K562 (cell line): ENCODE data around the gene GIPC3. TPM values are rescaled to one million over a fixed set of nuclear protein-coding genes. Genes with fewer than 3 reads are reported as not detected.
A peak's percentile ranks its signal among the peaks of the same experiment; 100 is the strongest.

ENCODE experiments used
- ARHGAP35 ChIP-seq: fragments of 450-650 bp; IDR thresholded peaks from 2 replicates; pipeline ENCODE4 v1.6.1; 2018; ENCODE audit not compliant: partially characterized antibody
- E2F6 ChIP-seq, 2 experiments: IDR thresholded peaks; 2 replicates each; pipeline ENCODE4 v1.6.1; 2011; ENCODE audit warnings: borderline replicate concordance in 1 of 2, control low read depth in 1 of 2, low read depth in 1 of 2, low read length in 1 of 2, mild to moderate bottlenecking in 1 of 2, mixed read lengths in 1 of 2, moderate library complexity in 1 of 2; ENCODE audit not compliant: insufficient read depth in 1 of 2, insufficient read length in 1 of 2, poor library complexity in 1 of 2, severe bottlenecking in 1 of 2; ENCODE audit errors: extremely low read depth in 1 of 2
- ERF ChIP-seq: fragments of 450-650 bp; formaldehyde crosslinking; IDR thresholded peaks from 2 replicates; pipeline ENCODE4 v1.4.0; 2020; ENCODE audit warnings: mild to moderate bottlenecking, mixed read lengths
- IRF2 ChIP-seq: sonication (generic); formaldehyde crosslinking; IDR thresholded peaks from 2 replicates; pipeline ENCODE4 v1.8.1; 2022; ENCODE audit warnings: mild to moderate bottlenecking, missing genetic modification reagents
- MAX ChIP-seq: sonication (generic); formaldehyde crosslinking; IDR thresholded peaks from 2 replicates; pipeline ENCODE4 v1.9.0; 2022; ENCODE audit warnings: mild to moderate bottlenecking, missing genetic modification reagents
- MAZ ChIP-seq, 2 experiments: fragments of 450-650 bp in 1 of 2; sonication (generic) in 1 of 2; formaldehyde crosslinking; IDR thresholded peaks in 1 of 2; conservative IDR thresholded peaks in 1 of 2; 2 replicates each; pipeline versions ENCODE4 v1.4.0 to v1.5.0; 2020; ENCODE audit warnings: mild to moderate bottlenecking in 1 of 2, missing genetic modification reagents in 1 of 2
- MNT ChIP-seq, 2 experiments: fragments of 450-650 bp; conservative IDR thresholded peaks; 2 replicates each; pipeline ENCODE4 v1.6.1; 2017; ENCODE audit warnings: mild to moderate bottlenecking in 2 of 2, moderate library complexity in 2 of 2
- POLR2A ChIP-seq: fragments of 450-650 bp; conservative IDR thresholded peaks from 2 replicates; pipeline ENCODE4 v1.6.1; 2016
- PRDM10 ChIP-seq: fragments of 450-650 bp; IDR thresholded peaks from 2 replicates; pipeline ENCODE4 v1.6.1; 2018; ENCODE audit not compliant: partially characterized antibody
- RB1 ChIP-seq: fragments of 450-650 bp; IDR thresholded peaks from 2 replicates; pipeline ENCODE4 v1.6.1; 2017; ENCODE audit warnings: low read depth, mild to moderate bottlenecking
- RBFOX2 ChIP-seq: fragments of 200-400 bp; formaldehyde crosslinking; IDR thresholded peaks from 2 replicates; pipeline ENCODE4 v1.6.1; 2017; ENCODE audit warnings: low read depth, mild to moderate bottlenecking, low read length, moderate library complexity
- RBM14 ChIP-seq: fragments of 200-400 bp; formaldehyde crosslinking; IDR thresholded peaks from 2 replicates; pipeline ENCODE4 v1.6.1; 2018; ENCODE audit warnings: low read depth, mild to moderate bottlenecking, low read length, moderate library complexity, borderline replicate concordance; ENCODE audit not compliant: insufficient read depth
- SIN3B ChIP-seq: fragments of 450-650 bp; IDR thresholded peaks from 2 replicates; pipeline ENCODE4 v1.6.1; 2017; ENCODE audit warnings: low read depth, mild to moderate bottlenecking, moderate library complexity
- SP1 ChIP-seq: sonication (generic); formaldehyde crosslinking; IDR thresholded peaks from 2 replicates; pipeline ENCODE4 v1.8.1; 2022; ENCODE audit warnings: mild to moderate bottlenecking, missing genetic modification reagents
- TFAP4 ChIP-seq: sonication (generic); formaldehyde crosslinking; IDR thresholded peaks from 2 replicates; pipeline ENCODE4 v1.8.0; 2022; ENCODE audit warnings: missing genetic modification reagents, mild to moderate bottlenecking, moderate library complexity, borderline replicate concordance
- TRIM24 ChIP-seq, 2 experiments: fragments of 450-650 bp; IDR thresholded peaks; 2 replicates each; pipeline ENCODE4 v1.6.1; 2016
- ZBTB7A ChIP-seq: IDR thresholded peaks from 2 replicates; pipeline ENCODE4 v1.6.1; 2011; ENCODE audit warnings: low read depth, mild to moderate bottlenecking, low read length, moderate library complexity, borderline replicate concordance; ENCODE audit not compliant: control insufficient read depth
- ZFX ChIP-seq: sonication (generic); formaldehyde crosslinking; IDR thresholded peaks from 2 replicates; pipeline ENCODE4 v1.8.0; 2022; ENCODE audit warnings: mild to moderate bottlenecking, missing genetic modification reagents, moderate library complexity
- ZNF12 ChIP-seq: sonication (generic); formaldehyde crosslinking; IDR thresholded peaks from 2 replicates; pipeline ENCODE4 v1.4.0; 2020; ENCODE audit warnings: mild to moderate bottlenecking, missing genetic modification reagents
- polyA plus RNA-seq, 8 experiments: library from polyadenylated mRNA; depleted of rRNA in 4 of 8; stranded (reverse) in 5 of 8; unstranded in 3 of 8; fragments of >200 nt; fragmentation: Nextera tagmentation in 2 of 8; fragmentation: Illumina TruSeq in 1 of 8; extraction: Ambion mirVana in 2 of 8; extraction: Trizol in 1 of 8; gene quantifications; 2 replicates each; pipeline versions ENCODE4 v1.2.1 to v1.2.3, GENCODE V29; 2011 to 2014; ENCODE audit warnings: inconsistent platforms in 1 of 8, missing spikeins in 1 of 8
- total RNA-seq, 7 experiments: library from RNA; depleted of rRNA in 6 of 7; stranded (reverse); fragments of >200 nt in 6 of 7; fragmentation: Illumina TruSeq in 2 of 7; extraction: Trizol in 2 of 7; gene quantifications; 2 replicates each; pipeline versions ENCODE4 v1.2.1 to v1.2.3, GENCODE V29; 2011 to 2021; ENCODE audit warnings: low replicate concordance in 1 of 7

GIPC3 gene
- total and polyA plus RNA-seq, 9 of the 15 experiments (the other 6 are each of a cell fraction or from before 2014, with no cell fraction given): 0.03 to 3.6 (median 1.5) TPM; not detected in 1

- TF ChIP-seq PRDM10: peak; percentile 50
- TF ChIP-seq MAZ (CRISPR knock-in tag; conservative IDR thresholded peaks at IDR 0.05 in 1 of 2, IDR thresholded peaks at IDR 0.05 in 1 of 2): peak; percentile 67 to 83; a peak in 3 of 4 replicates
- TF ChIP-seq TFAP4 (CRISPR knock-in tag): peak; percentile 35; the same call in 1 of the 2 replicates
- TF ChIP-seq SP1 (CRISPR knock-in tag): peak; percentile 74
- TF ChIP-seq ARHGAP35: no peak
- TF ChIP-seq ERF (CRISPR knock-in tag): 0 out of 2 replicates have a peak, but pooled peaks have one; percentile 23
- TF ChIP-seq MAX (CRISPR knock-in tag): 0 out of 2 replicates have a peak, but pooled peaks have one; percentile 25
- TF ChIP-seq MNT (conservative IDR thresholded peaks at IDR 0.05): peak; percentile 0 to 56; a peak in 2 of 4 replicates
- peak; percentile 57; the same call in 1 of the 2 replicates for TF ChIP-seq ZNF12 (CRISPR knock-in tag)
- peak; percentile 58 for TF ChIP-seq POLR2A
- TF ChIP-seq RB1: peak; percentile 57; the same call in 1 of the 2 replicates
- TF ChIP-seq SIN3B: no peak
- TF ChIP-seq E2F6 (IDR thresholded peaks at IDR 0.05; ENCODE audit: borderline replicate concordance in 1 of 2, extremely low read depth in 1 of 2, insufficient read depth in 1 of 2, insufficient read length in 1 of 2, low read depth in 1 of 2, low read length in 1 of 2, poor library complexity in 1 of 2, severe bottlenecking in 1 of 2): peak in 1 of 2 experiments; percentile 4
- no peak for TF ChIP-seq TRIM24 (IDR thresholded peaks at IDR 0.05)
- TF ChIP-seq ZFX (CRISPR knock-in tag): peak; percentile 83
- peak; percentile 63 for TF ChIP-seq RBFOX2
- no peak for TF ChIP-seq RBM14
- no peak for TF ChIP-seq IRF2 (CRISPR knock-in tag)
- peak; percentile 70; the same call in 1 of the 2 replicates for TF ChIP-seq ZBTB7A
Measured at GRCh38 chr19:3606690-3607289, 21.5 kb downstream of the GIPC3 start, which contains the start of gene TBXA2R (continued).
